Measurements from ENCODE around the gene RALB.

Gene RALB

DNA sequence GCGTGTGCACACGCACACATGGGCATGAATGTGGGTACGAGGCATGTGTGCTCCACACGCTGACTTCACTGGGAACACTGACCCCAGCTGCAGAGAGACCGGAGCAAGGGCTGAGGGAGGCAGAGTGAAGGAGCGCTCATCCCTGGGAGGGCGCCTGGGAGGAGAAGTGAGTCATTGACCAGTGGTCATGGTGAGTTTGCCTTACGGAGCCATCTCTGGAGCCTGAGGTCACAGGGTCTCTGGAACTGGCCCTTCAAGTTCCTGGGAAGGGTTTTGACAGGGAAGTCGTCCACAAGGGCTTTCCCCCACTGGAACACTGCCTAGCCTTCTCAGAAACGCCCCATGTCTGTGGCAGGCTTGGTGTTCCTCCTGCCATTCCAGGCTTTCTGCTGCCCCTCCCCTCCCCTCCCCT lies 15.2 kb upstream of the RALB start:
- TF ChIP-seq CTCF (IDR thresholded peaks at IDR 0.05; ENCODE audit: low read depth, low read length, missing control alignments): no peak
- DNase-seq (ENCODE audit: extremely low read depth, low read depth): peak; percentile 39
- H3K4me3 ChIP-seq (replicated peaks; ENCODE audit: low read depth, low read length): no peak overlapping the region

GRCh38 chr2:120238728-120239487 lies 13.7 kb upstream of the RALB start:
- DNase-seq (ENCODE audit: extremely low read depth, low read depth): no peak
- H3K4me3 ChIP-seq (replicated peaks; ENCODE audit: low read depth, low read length): no peak overlapping the region
- TF ChIP-seq CTCF (IDR thresholded peaks at IDR 0.05; ENCODE audit: low read depth, low read length, missing control alignments): no peak

GRCh38 chr2:120239488-120240287 lies 13.0 kb upstream of the RALB start:
- no peak overlapping the region for H3K4me3 ChIP-seq (replicated peaks; ENCODE audit: low read depth, low read length)
- TF ChIP-seq CTCF (IDR thresholded peaks at IDR 0.05; ENCODE audit: low read depth, low read length, missing control alignments): no peak
- DNase-seq (ENCODE audit: extremely low read depth, low read depth): no peak

- H3K4me3 ChIP-seq (replicated peaks; ENCODE audit: low read depth, low read length): no peak overlapping the region
- no peak for TF ChIP-seq CTCF (IDR thresholded peaks at IDR 0.05; ENCODE audit: low read depth, low read length, missing control alignments)
- no peak for DNase-seq (ENCODE audit: extremely low read depth, low read depth)
Observed at GRCh38 chr2:120240901-120241429, 11.7 kb upstream of the RALB start.

DNA sequence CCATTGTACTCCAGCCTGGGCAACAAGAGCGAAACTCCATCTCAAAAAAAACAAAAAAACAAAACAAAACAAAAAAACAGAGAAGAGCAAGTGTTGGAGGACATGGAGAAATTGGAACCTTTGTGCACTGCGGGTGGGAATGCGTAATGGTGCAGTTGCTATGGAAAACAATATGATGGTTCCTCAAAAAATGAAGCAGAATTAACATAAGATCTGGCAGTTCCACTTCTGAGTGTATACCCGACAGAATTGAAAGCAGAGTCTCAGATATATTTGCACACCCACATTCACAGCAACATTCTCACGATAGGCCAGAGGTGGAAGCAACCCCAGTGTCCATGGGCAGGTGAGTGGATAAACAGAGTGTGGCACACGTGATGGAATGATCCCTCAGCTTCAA lies 11.0 kb upstream of the RALB start:
- no peak for TF ChIP-seq CTCF (IDR thresholded peaks at IDR 0.05; ENCODE audit: low read depth, low read length, missing control alignments)
- DNase-seq (ENCODE audit: extremely low read depth, low read depth): no peak
- H3K4me3 ChIP-seq (replicated peaks; ENCODE audit: low read depth, low read length): no peak overlapping the region

DNA sequence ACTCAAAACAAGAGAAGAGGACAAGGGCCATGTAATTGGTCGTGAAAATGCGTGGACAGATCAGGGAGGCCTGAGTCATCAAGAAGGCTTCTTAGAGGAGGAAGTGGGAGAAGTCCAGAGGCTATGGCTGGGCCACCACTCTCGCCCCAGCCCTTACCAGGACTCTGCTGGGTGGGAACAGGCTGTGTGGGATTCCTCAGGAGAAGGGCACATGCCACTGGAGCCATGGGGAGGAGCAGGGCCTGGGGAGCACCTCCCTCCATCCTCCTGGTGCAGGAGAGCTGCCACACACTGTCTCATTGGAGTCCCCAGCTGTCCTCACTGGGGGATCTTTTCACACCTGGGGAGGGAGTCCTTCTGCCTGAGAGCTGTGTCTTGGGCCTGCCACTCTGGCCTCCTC lies 9.4 kb upstream of the RALB start:
- no peak overlapping the region for H3K4me3 ChIP-seq (replicated peaks; ENCODE audit: low read depth, low read length)
- TF ChIP-seq CTCF (IDR thresholded peaks at IDR 0.05; ENCODE audit: low read depth, low read length, missing control alignments): no peak
- no peak for DNase-seq (ENCODE audit: extremely low read depth, low read depth)

Measured in HFF-Myc (cell line).